GM23248 (cell line): ENCODE results near the gene C19orf25. TPM values are rescaled to one million over a fixed set of nuclear protein-coding genes. Genes with fewer than 3 reads are reported as not detected.

Source experiments
- DNase-seq: peaks from one replicate; pipeline ENCODE4 v3.0.0-alpha.2; 2015
- H2AFZ ChIP-seq: fragments of 200-600 bp; sonication (generic); 2 replicates; pipeline ENCODE4 v1.6.1; 2016; ENCODE audit warnings: antibody characterized with exemption
- H3F3A ChIP-seq: fragments of 200-600 bp; sonication (generic); 2 replicates; pipeline ENCODE4 v1.6.1; 2016; ENCODE audit warnings: mild to moderate bottlenecking, antibody characterized with exemption, mixed run types; ENCODE audit not compliant: insufficient read depth
- H3K27ac ChIP-seq: fragments of 200-600 bp; sonication (generic); 2 replicates; pipeline ENCODE4 v1.5.1; 2016; ENCODE audit warnings: mild to moderate bottlenecking
- H3K27me3 ChIP-seq: fragments of 200-600 bp; sonication (generic); replicated peaks from 2 replicates; pipeline ENCODE4 v1.6.1; 2016; ENCODE audit warnings: mild to moderate bottlenecking; ENCODE audit not compliant: insufficient read depth
- H3K36me3 ChIP-seq: fragments of 200-600 bp; sonication (generic); 2 replicates; pipeline ENCODE4 v1.6.1; 2016; ENCODE audit warnings: low read depth, mild to moderate bottlenecking
- H3K4me1 ChIP-seq: fragments of 200-600 bp; sonication (generic); 2 replicates; pipeline ENCODE4 v1.6.1; 2016; ENCODE audit warnings: mild to moderate bottlenecking; ENCODE audit not compliant: insufficient read depth
- H3K4me2 ChIP-seq: fragments of 200-600 bp; sonication (generic); one replicate; pipeline ENCODE4 v1.6.1; 2016; ENCODE audit warnings: mild to moderate bottlenecking; ENCODE audit not compliant: unreplicated experiment
- H3K4me3 ChIP-seq: fragments of 200-600 bp; sonication (generic); 2 replicates; pipeline ENCODE4 v1.5.1; 2016; ENCODE audit warnings: mild to moderate bottlenecking
- H3K79me2 ChIP-seq: fragments of 200-600 bp; sonication (generic); 2 replicates; pipeline ENCODE4 v1.6.1; 2016; ENCODE audit warnings: mild to moderate bottlenecking; ENCODE audit not compliant: insufficient read depth
- H3K9ac ChIP-seq: fragments of 200-600 bp; sonication (generic); 2 replicates; pipeline ENCODE4 v1.6.1; 2016; ENCODE audit warnings: mild to moderate bottlenecking
- H3K9me2 ChIP-seq: fragments of 200-600 bp; sonication (generic); 2 replicates; pipeline ENCODE4 v1.6.1; 2016; ENCODE audit warnings: mixed run types, mild to moderate bottlenecking, moderate library complexity; ENCODE audit not compliant: insufficient read depth
- H3K9me3 ChIP-seq: fragments of 200-600 bp; sonication (generic); one replicate; pipeline ENCODE4 v1.6.1; 2017; ENCODE audit warnings: low read depth
- H4K20me1 ChIP-seq: fragments of 200-600 bp; sonication (generic); 2 replicates; pipeline ENCODE4 v1.6.0; 2016; ENCODE audit not compliant: insufficient read depth
- EZH2 ChIP-seq: fragments of 200-600 bp; sonication (generic); IDR thresholded peaks from 2 replicates; pipeline ENCODE4 v1.6.1; 2018; ENCODE audit warnings: antibody characterized with exemption, mild to moderate bottlenecking; ENCODE audit not compliant: insufficient read depth, poor library complexity, severe bottlenecking
- EZH2phosphoT487 ChIP-seq: fragments of 200-600 bp; sonication (generic); IDR thresholded peaks from 2 replicates; pipeline ENCODE4 v1.6.1; 2018; ENCODE audit warnings: antibody characterized with exemption, moderate library complexity, mild to moderate bottlenecking, low read depth; ENCODE audit not compliant: insufficient read depth
- WGBS, 2 experiments: methylation state at CpG; one replicate each; pipeline ENCODE4 v1.1.6; 2015 to 2017; ENCODE audit warnings: low lambda C conversion rate in 2 of 2, low coverage in 1 of 2; ENCODE audit errors: missing lambda C conversion rate in 2 of 2; 5-methylcytosine and 5-hydroxymethylcytosine counted together
- in situ Hi-C: fragments of 300-500 bp; cut with MboI; formaldehyde crosslinking; loops from 2 replicates; pipeline ENCODE4 v1.15.0; 2020
- polyA plus RNA-seq: library from polyadenylated mRNA; unstranded; fragments of >200 nt; fragmentation: Nextera tagmentation; extraction: Ambion mirVana; gene quantifications from 2 replicates; pipeline ENCODE4 v1.2.1, GENCODE V29; 2016
- total RNA-seq: library from RNA; depleted of rRNA; stranded (reverse); fragments of >200 nt; shearing (Covaris generic); gene quantifications from 2 replicates; pipeline ENCODE4 v1.2.3, GENCODE V29; 2014

Gene C19orf25
- total and polyA plus RNA-seq, 2 experiments from 2014 or later, result 34.7 to 35.9 TPM

DNA sequence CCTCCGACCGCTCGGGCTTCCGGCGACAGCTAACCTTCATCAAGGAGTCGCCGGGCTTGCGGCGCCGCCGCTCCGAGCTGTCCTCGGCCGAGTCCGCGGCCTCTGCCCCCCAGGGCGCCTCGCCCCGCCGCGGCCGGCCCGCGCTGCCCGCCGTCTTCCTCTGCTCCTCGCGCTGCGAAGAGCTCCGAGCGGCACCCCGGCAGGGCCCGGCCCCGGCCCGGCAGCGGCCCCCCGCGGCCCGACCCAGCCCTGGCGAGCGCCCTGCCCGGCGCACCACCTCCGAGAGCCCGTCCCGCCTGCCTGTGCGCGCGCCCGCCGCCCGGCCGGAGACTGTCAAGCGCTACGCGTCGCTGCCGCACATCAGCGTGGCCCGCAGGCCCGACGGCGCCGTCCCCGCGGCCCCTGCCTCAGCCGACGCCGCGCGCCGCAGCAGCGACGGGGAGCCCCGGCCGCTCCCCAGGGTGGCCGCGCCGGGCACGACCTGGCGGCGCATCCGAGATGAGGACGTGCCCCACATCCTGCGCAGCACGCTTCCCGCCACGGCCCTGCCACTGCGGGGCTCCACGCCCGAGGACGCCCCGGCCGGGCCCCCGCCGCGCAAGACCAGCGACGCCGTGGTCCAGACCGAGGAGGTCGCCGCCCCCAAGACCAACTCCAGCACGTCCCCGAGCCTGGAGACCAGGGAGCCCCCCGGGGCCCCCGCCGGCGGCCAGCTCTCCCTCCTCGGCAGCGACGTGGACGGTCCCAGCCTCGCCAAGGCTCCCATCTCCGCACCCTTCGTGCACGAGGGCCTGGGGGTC, 9.6 kb downstream of the C19orf25 start:
- no peak overlapping the region for H2AFZ ChIP-seq
- DNase-seq, result peak; percentile 59

GRCh38 chr19:1468821-1469254, 10.2 kb downstream of the C19orf25 start:
- Histone ChIP-seq H3K27ac (no peak overlapping the region), H3K9me2 (no peaks in the 10 kb centered on the region), H3K4me3 (peak overlapping the region; percentile 61), H2AFZ (no peak overlapping the region; the same call in 1 of the 2 replicates), H3K4me1 (no peaks in the 10 kb centered on the region), H3K79me2 (no peaks in the 10 kb centered on the region), H3K27me3 (no peaks in the 10 kb centered on the region; the same call in 1 of the 2 replicates), H3K4me2 (peak overlapping the region; percentile 31), H3K9me3 (no peaks in the 10 kb centered on the region), H3K36me3 (no peaks in the 10 kb centered on the region), H3K9ac (peak overlapping the region; percentile 44; the same call in 1 of the 2 replicates), H3F3A (no peaks in the 10 kb centered on the region), H4K20me1 (no peaks in the 10 kb centered on the region)
- WGBS, 2 experiments, result 2% methylated on average over 27 to 41 of the region's 47 CpGs
- in situ Hi-C loops, result no loop called here
- DNase-seq, result peak; percentile 83
- TF ChIP-seq EZH2phosphoT487 (no peak), EZH2 (peak; percentile 38)

More for the DNA sequence above, 9.6 kb downstream of the C19orf25 start:
- Histone ChIP-seq H3F3A (no peaks in the 10 kb centered on the region), H3K9ac (peak overlapping the region; percentile 33; the same call in 1 of the 2 replicates), H3K79me2 (no peaks in the 10 kb centered on the region), H3K36me3 (no peaks in the 10 kb centered on the region), H3K4me1 (no peaks in the 10 kb centered on the region), H3K4me2 (peak overlapping the region; percentile 89), H3K4me3 (peak overlapping the region; percentile 61), H3K27me3 (no peaks in the 10 kb centered on the region; the same call in 1 of the 2 replicates), H4K20me1 (no peaks in the 10 kb centered on the region), H3K27ac (no peak overlapping the region), H3K9me3 (no peaks in the 10 kb centered on the region), H3K9me2 (no peaks in the 10 kb centered on the region)
- no peak for TF ChIP-seq EZH2
- in situ Hi-C loops, result no loop called here
- WGBS, 2 experiments, result 3 to 6% methylated on average over 58 to 68 of the region's 117 CpGs

GRCh38 chr19:1468274-1468820, 10.7 kb downstream of the C19orf25 start:
- no peaks in the 10 kb centered on the region for H3K4me1 ChIP-seq
- H3F3A ChIP-seq, result no peaks in the 10 kb centered on the region
- H2AFZ ChIP-seq, result no peak overlapping the region; the same call in 1 of the 2 replicates
- DNase-seq, result no peak
- peak overlapping the region; percentile 61 for H3K4me3 ChIP-seq
- in situ Hi-C loops, result no loop called here
- 8 to 17% methylated on average over 19 to 41 of the region's 49 CpGs for WGBS, 2 experiments
- H3K9ac ChIP-seq, result peak overlapping the region; percentile 44; the same call in 1 of the 2 replicates
- TF ChIP-seq EZH2phosphoT487 (no peak), EZH2 (peak; percentile 71)
- H4K20me1 ChIP-seq, result no peaks in the 10 kb centered on the region
- no peaks in the 10 kb centered on the region for H3K9me2 ChIP-seq
- peak overlapping the region; percentile 31 for H3K4me2 ChIP-seq
- H3K79me2 ChIP-seq, result no peaks in the 10 kb centered on the region
- no peaks in the 10 kb centered on the region for H3K9me3 ChIP-seq
- H3K36me3 ChIP-seq, result no peaks in the 10 kb centered on the region
- no peak overlapping the region for H3K27ac ChIP-seq
- no peaks in the 10 kb centered on the region; the same call in 1 of the 2 replicates for H3K27me3 ChIP-seq

DNA sequence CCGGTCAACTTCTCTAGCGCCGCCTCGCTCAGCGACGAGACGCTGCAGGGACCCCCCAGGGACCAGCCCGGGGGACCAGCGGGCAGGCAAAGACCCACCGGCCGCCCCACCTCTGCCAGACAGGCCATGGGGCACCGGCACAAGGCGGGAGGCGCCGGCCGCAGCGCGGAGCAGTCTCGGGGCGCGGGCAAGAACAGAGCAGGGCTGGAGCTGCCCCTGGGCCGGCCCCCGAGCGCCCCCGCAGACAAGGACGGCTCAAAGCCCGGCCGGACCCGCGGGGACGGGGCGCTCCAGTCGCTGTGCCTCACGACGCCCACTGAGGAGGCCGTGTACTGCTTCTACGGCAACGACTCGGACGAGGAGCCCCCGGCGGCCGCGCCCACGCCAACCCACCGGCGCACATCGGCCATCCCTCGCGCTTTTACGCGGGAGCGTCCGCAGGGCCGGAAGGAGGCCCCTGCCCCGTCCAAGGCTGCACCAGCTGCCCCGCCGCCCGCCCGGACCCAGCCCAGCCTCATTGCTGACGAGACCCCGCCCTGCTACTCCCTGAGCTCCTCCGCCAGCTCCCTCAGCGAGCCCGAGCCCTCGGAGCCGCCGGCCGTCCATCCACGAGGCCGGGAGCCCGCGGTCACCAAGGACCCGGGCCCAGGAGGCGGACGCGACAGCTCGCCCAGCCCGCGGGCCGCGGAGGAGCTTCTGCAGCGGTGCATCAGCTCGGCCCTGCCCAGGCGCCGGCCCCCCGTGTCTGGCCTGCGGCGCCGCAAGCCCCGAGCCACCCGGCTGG, 11.3 kb downstream of the C19orf25 start:
- Histone ChIP-seq H3K9me2 (no peaks in the 10 kb centered on the region), H4K20me1 (no peaks in the 10 kb centered on the region), H3K4me3 (peak overlapping the region; percentile 61), H3K27ac (no peak overlapping the region), H3K36me3 (no peaks in the 10 kb centered on the region), H3K79me2 (no peaks in the 10 kb centered on the region), H3K4me1 (no peaks in the 10 kb centered on the region), H2AFZ (no peak overlapping the region), H3K9ac (no peak overlapping the region), H3K27me3 (no peaks in the 10 kb centered on the region; the same call in 1 of the 2 replicates), H3F3A (no peaks in the 10 kb centered on the region), H3K9me3 (no peaks in the 10 kb centered on the region), H3K4me2 (peak overlapping the region; percentile 31)
- DNase-seq, result no peak
- in situ Hi-C loops, result no loop called here
- 5 to 6% methylated on average over 43 to 78 of the region's 92 CpGs for WGBS, 2 experiments
- no peak for TF ChIP-seq EZH2
- TF ChIP-seq EZH2phosphoT487, result no peak
